Testis (tissue), 2 donors: ENCODE results near the gene LRRK1.

Source experiments
- CTCF ChIP-seq, 3 experiments: fragments of 450-650 bp in 2 of 3; fragments of 200-600 bp in 1 of 3; sonication (generic) in 1 of 3; IDR thresholded peaks; one replicate each; pipeline ENCODE4 v1.5.1; 2016 to 2019; ENCODE audit warnings: antibody characterized with exemption in 3 of 3, mild to moderate bottlenecking in 2 of 3, moderate library complexity in 1 of 3
- POLR2A ChIP-seq: fragments of 450-650 bp; IDR thresholded peaks from one replicate; pipeline ENCODE4 v1.6.1; 2017; ENCODE audit warnings: antibody characterized with exemption, mild to moderate bottlenecking, moderate library complexity

- no peak for TF ChIP-seq POLR2A
- no peak for TF ChIP-seq CTCF (IDR thresholded peaks at IDR 0.05)
These were observed 199.0 kb downstream of the LRRK1 start for GRCh38 chr15:101118116-101118515.
